Measurements from ENCODE around the gene HSPA1B. TPM values are rescaled to one million over a fixed set of nuclear protein-coding genes. Genes with fewer than 3 reads are reported as not detected.

HSPA1B gene
- total and polyA plus RNA-seq, 2 experiments from 2014 or later, result 111 to 172 TPM

DNA sequence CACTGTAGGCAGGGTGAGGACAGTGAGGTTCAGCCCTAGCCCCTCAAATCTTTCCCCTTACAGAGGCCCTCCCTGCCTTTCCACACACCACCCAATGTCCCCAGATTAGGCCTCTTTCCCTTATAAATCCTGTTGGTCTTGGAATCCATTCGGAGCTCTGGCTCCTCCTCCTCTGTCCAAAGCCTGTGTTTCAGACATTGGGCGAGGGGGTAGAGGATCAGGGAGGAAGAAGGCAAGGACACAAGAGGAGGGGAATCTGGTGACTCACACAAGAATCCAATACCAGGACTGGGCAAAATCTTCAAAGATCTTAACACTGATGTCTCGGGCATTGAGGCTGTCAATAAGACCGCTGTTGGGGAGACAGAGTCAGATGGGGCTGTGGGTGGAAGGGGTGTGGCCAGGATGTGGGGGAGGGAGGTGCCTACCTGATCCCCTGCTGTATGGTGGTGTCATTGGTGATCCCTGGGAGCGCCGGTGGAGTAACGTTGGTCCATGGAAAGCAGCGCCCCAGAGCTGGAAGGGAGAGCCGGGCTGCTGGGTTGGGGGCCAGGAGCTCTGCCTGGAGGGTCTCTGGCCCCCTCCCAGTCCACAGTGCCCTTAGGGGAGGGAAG is 43.6 kb downstream of the HSPA1B start:
- peak; percentile 17 for DNase-seq (ENCODE audit: low spot score)
- no peak overlapping the region for H3K27ac ChIP-seq
- no peaks in the 10 kb centered on the region for H3K27me3 ChIP-seq
- H3K4me2 ChIP-seq, result no peak overlapping the region
- H3K9me2 ChIP-seq (replicated peaks; ENCODE audit: insufficient read depth), result no peaks in the 10 kb centered on the region
- no peaks in the 10 kb centered on the region for H3K9me3 ChIP-seq (ENCODE audit: low read depth)
- H3K4me3 ChIP-seq, result no peak overlapping the region
- TF ChIP-seq EZH2phosphoT487 (IDR thresholded peaks at IDR 0.05; ENCODE audit: low read depth, severe bottlenecking, unreplicated experiment) (no peak), EZH2 (IDR thresholded peaks at IDR 0.05; ENCODE audit: borderline replicate concordance) (no peak)
- TF ChIP-seq, protein P1, sequence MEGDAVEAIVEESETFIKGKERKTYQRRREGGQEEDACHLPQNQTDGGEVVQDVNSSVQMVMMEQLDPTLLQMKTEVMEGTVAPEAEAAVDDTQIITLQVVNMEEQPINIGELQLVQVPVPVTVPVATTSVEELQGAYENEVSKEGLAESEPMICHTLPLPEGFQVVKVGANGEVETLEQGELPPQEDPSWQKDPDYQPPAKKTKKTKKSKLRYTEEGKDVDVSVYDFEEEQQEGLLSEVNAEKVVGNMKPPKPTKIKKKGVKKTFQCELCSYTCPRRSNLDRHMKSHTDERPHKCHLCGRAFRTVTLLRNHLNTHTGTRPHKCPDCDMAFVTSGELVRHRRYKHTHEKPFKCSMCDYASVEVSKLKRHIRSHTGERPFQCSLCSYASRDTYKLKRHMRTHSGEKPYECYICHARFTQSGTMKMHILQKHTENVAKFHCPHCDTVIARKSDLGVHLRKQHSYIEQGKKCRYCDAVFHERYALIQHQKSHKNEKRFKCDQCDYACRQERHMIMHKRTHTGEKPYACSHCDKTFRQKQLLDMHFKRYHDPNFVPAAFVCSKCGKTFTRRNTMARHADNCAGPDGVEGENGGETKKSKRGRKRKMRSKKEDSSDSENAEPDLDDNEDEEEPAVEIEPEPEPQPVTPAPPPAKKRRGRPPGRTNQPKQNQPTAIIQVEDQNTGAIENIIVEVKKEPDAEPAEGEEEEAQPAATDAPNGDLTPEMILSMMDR (IDR thresholded peaks at IDR 0.05; ENCODE audit: poor library complexity), result no peak
- H3K4me1 ChIP-seq (ENCODE audit: insufficient read depth), result no peaks in the 10 kb centered on the region
- H3K79me2 ChIP-seq, result peaks cover 3% of the 10 kb centered on the region
- WGBS (ENCODE audit: low lambda C conversion rate, missing lambda C conversion rate), result 62% methylated on average over 7 of the region's 9 CpGs
- no peak overlapping the region for H2AFZ ChIP-seq
- no peaks in the 10 kb centered on the region for H4K20me1 ChIP-seq (ENCODE audit: insufficient read depth, poor library complexity, severe bottlenecking)
- H3K36me3 ChIP-seq (replicated peaks; ENCODE audit: insufficient read depth, low read depth), result no peaks in the 10 kb centered on the region

DNA sequence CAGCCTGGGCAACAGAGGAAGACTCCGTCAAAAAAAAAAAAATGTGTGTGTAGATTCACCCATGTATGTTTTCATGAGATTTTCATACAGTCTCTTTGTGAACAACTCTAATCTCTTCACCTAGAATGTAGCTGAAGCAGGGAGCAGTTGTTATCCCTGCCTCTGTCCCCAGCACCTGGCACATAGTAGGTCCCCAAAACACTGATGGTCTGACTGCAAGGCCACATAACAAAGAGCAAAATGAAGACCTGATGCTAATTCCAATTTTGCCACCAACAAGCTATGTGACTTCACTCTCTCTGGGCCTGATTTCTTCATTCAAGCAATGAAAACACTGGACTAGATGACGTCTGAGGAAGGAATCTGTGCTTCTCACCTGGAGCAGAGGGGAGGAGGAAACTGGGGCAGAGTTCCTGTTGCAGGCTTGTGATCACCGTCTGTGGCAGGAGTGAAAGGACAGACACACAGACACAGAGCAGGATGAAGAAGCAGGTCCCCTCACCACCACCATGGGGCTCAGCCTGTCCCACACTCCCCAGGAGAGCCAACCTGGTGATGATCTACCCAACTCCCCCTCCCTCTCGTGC is 46.6 kb downstream of the HSPA1B start:
- Histone ChIP-seq H3K27ac (no peak overlapping the region), H4K20me1 (ENCODE audit: insufficient read depth, poor library complexity, severe bottlenecking) (no peaks in the 10 kb centered on the region), H3K4me3 (no peak overlapping the region), H2AFZ (no peak overlapping the region), H3K27me3 (no peaks in the 10 kb centered on the region), H3K36me3 (replicated peaks; ENCODE audit: insufficient read depth, low read depth) (no peaks in the 10 kb centered on the region), H3K4me1 (ENCODE audit: insufficient read depth) (no peaks in the 10 kb centered on the region), H3K9me3 (ENCODE audit: low read depth) (no peaks in the 10 kb centered on the region), H3K9me2 (replicated peaks; ENCODE audit: insufficient read depth) (no peaks in the 10 kb centered on the region), H3K79me2 (peaks cover 19% of the 10 kb centered on the region), H3K4me2 (no peak overlapping the region)
- DNase-seq (ENCODE audit: low spot score), result peak; percentile 10
- TF ChIP-seq, protein P1 (IDR thresholded peaks at IDR 0.05; ENCODE audit: poor library complexity), result no peak
- TF ChIP-seq EZH2 (IDR thresholded peaks at IDR 0.05; ENCODE audit: borderline replicate concordance) (no peak), EZH2phosphoT487 (IDR thresholded peaks at IDR 0.05; ENCODE audit: low read depth, severe bottlenecking, unreplicated experiment) (no peak)
- 67% methylated on average over 4 of the region's 4 CpGs for WGBS (ENCODE audit: low lambda C conversion rate, missing lambda C conversion rate)

DNA sequence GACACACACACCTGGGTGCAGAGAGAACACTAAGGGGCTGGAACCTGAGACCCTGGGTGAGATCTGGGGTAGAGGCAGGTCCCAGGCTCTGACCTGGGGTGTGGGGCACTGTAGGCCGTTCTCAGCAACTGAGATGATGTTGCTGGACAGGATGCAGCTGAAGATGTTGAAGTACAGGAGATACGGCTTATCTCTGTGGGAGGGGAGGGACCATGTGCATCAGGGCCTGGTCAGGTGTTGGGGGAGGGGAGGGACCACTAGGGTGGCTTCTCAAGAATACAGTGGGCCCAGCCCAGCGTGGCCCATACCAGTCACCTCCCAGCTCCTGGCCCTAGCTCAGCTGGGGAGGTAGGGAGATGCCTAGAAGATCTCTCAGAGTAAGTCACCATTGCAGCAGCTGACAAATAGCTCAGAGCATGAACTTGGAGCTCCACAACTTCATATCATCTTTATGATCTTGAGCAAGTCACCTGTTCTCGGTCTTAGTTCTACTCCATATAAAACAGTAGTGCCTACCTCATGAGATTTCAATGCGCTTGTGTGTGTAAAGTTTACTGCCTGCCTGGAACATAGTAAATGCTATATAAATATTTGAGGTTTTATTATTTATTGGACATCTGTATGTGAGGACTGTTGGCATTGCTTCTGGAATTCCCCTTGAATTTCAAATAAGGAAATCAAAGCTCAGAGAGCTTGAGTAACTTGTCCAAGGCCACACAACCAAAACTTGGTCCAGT is 47.5 kb downstream of the HSPA1B start:
- Histone ChIP-seq H3K79me2 (peaks cover 23% of the 10 kb centered on the region), H4K20me1 (ENCODE audit: insufficient read depth, poor library complexity, severe bottlenecking) (no peaks in the 10 kb centered on the region), H3K27ac (no peak overlapping the region), H3K9me3 (ENCODE audit: low read depth) (no peaks in the 10 kb centered on the region), H3K4me1 (ENCODE audit: insufficient read depth) (no peaks in the 10 kb centered on the region), H3K36me3 (replicated peaks; ENCODE audit: insufficient read depth, low read depth) (no peaks in the 10 kb centered on the region), H3K4me3 (no peak overlapping the region), H3K4me2 (no peak overlapping the region), H2AFZ (no peak overlapping the region), H3K27me3 (no peaks in the 10 kb centered on the region), H3K9me2 (replicated peaks; ENCODE audit: insufficient read depth) (no peaks in the 10 kb centered on the region)
- no peak for DNase-seq (ENCODE audit: low spot score)
- TF ChIP-seq EZH2 (IDR thresholded peaks at IDR 0.05; ENCODE audit: borderline replicate concordance), result no peak
- TF ChIP-seq, protein P1 (IDR thresholded peaks at IDR 0.05; ENCODE audit: poor library complexity), result no peak
- TF ChIP-seq EZH2phosphoT487 (IDR thresholded peaks at IDR 0.05; ENCODE audit: low read depth, severe bottlenecking, unreplicated experiment), result no peak
- 84% methylated on average over 5 of the region's 5 CpGs for WGBS (ENCODE audit: low lambda C conversion rate, missing lambda C conversion rate)

Data from hepatocyte (in vitro differentiated cells).